HG03103 (cell line): ENCODE results near the gene TTLL9.

Experiments
- ATAC-seq: cut with Tn5 transposase; IDR thresholded peaks from one replicate; pipeline ENCODE4 v1.9.1; 2021; ENCODE audit warnings: low read depth; ENCODE audit not compliant: unreplicated experiment

The TTLL9 gene

GRCh38 chr20:31877684-31878083, 7.2 kb downstream of the TTLL9 start:
- ATAC-seq, result no peak

- ATAC-seq, result peak; percentile 72
Observed at GRCh38 chr20:31879143-31879987, 8.9 kb downstream of the TTLL9 start.

- no peak for ATAC-seq
Observed at GRCh38 chr20:31881945-31882344, 11.5 kb downstream of the TTLL9 start.

GRCh38 chr20:31883829-31884228, 13.4 kb downstream of the TTLL9 start:
- ATAC-seq, result no peak

- no peak for ATAC-seq
Observed at GRCh38 chr20:31890646-31891045, 20.2 kb downstream of the TTLL9 start.

- peak; percentile 94 for ATAC-seq
Observed at GRCh38 chr20:31894980-31895675, 24.7 kb downstream of the TTLL9 start.

GRCh38 chr20:31896049-31896448, 25.6 kb downstream of the TTLL9 start:
- no peak for ATAC-seq

GRCh38 chr20:31897541-31897940, 27.1 kb downstream of the TTLL9 start:
- no peak for ATAC-seq

- ATAC-seq, result no peak
Observed at GRCh38 chr20:31901615-31902014, 31.2 kb downstream of the TTLL9 start.

GRCh38 chr20:31903627-31904386, 33.4 kb downstream of the TTLL9 start:
- no peak for ATAC-seq

GRCh38 chr20:31906001-31906400, 35.6 kb downstream of the TTLL9 start:
- ATAC-seq, result no peak

GRCh38 chr20:31907046-31907445, 36.6 kb downstream of the TTLL9 start:
- ATAC-seq, result no peak

GRCh38 chr20:31908016-31908415, 37.6 kb downstream of the TTLL9 start:
- no peak for ATAC-seq

- no peak for ATAC-seq
Observed at GRCh38 chr20:31908424-31908823, 38.0 kb downstream of the TTLL9 start.

GRCh38 chr20:31909253-31910070, 39.0 kb downstream of the TTLL9 start:
- ATAC-seq, result no peak

GRCh38 chr20:31910071-31910803, 39.8 kb downstream of the TTLL9 start:
- no peak for ATAC-seq

- ATAC-seq, result no peak
Observed at GRCh38 chr20:31913431-31914157, 43.2 kb downstream of the TTLL9 start.

GRCh38 chr20:31914170-31914569, 43.7 kb downstream of the TTLL9 start:
- ATAC-seq, result no peak
